Activated CD8-positive, alpha-beta memory T cell treated with anti-CD3 and anti-CD28 coated beads for 4 hours (primary cell): ENCODE measurements around the gene CMTM7.
"Not testable (repeated sequence)": the region's sequence is repeated elsewhere in the genome, so short reads cannot be mapped to it uniquely, and the experiment has no call there.

Source experiments
- DNase-seq, 2 donors: peaks; one replicate each; pipeline ENCODE4 v3.0.0-alpha.2; 2020; ENCODE audit warnings: low read depth in 2 of 2

Gene CMTM7

GRCh38 chr3:32436816-32437189 is 45.1 kb downstream of the CMTM7 start:
- DNase-seq = no peak

- DNase-seq = no peak
Measured at GRCh38 chr3:32437896-32438295, 46.2 kb downstream of the CMTM7 start.

GRCh38 chr3:32438596-32439344 is 47.1 kb downstream of the CMTM7 start:
- no peak for DNase-seq

GRCh38 chr3:32439421-32439820 is 47.8 kb downstream of the CMTM7 start:
- not testable (repeated sequence) for DNase-seq

DNA sequence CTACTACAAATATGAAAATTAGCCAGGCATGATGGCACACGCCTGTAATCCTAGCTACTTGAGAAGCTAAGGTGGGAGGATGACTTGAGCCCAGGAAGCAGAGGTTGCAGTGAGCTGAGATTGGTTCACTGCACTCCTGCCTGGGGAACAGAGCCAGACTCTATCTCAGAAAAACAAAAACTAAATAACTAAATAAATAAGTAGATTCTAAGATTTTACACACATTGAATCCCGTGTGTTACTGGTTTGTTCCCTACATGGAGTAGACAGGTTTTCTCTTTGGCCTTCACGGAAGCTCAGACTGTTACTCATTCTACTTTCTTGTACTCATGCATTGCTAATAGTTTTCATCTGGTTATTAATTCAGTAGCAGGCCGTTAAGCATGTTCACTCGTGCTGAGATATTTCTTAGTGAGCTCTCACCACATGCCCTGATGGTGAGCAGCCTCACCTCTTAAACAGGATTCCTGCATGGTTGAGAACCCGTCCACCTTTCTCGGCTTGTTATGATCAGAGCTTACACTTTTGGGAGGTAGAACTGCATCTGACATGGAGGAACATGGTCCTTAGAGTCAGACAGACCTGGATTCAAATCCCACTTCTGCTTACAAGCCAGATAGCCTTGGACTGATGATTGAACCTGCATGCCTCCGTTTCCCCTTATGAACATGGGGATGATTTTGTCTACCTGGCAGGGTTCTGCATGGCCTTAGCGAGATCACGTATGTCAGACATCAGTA is 49.1 kb downstream of the CMTM7 start:
- DNase-seq = no peak

- no peak for DNase-seq
Measured at GRCh38 chr3:32442766-32443165, 51.1 kb downstream of the CMTM7 start.

- DNase-seq = no peak
Measured at GRCh38 chr3:32443478-32443877, 51.8 kb downstream of the CMTM7 start.

- no peak for DNase-seq
Measured at GRCh38 chr3:32447865-32448400, 56.3 kb downstream of the CMTM7 start.

GRCh38 chr3:32448686-32449474 is 57.2 kb downstream of the CMTM7 start:
- DNase-seq = no peak

DNA sequence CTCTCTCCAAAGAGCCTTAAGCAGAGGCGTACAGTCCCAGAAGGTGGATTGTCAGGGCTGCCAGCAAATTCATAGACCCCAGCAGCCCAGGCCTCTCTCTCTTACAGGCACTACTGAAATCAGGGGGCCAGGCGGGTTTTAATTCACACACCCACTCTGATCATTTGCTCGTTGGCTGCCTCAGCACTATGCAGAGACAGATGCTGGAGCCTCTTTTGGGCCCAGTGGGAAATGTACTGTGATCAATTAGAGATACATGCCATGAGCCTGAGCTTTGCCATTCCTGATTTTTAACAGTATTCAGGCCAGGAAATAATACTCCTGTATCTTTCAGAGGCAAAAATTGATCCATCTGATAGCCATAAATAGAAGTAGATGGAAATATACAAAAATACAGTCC is 58.0 kb downstream of the CMTM7 start:
- no peak for DNase-seq

GRCh38 chr3:32450426-32450825 is 58.8 kb downstream of the CMTM7 start:
- no peak for DNase-seq

- no peak for DNase-seq
Measured at GRCh38 chr3:32450992-32451659, 59.5 kb downstream of the CMTM7 start.

GRCh38 chr3:32452009-32452408 is 60.4 kb downstream of the CMTM7 start:
- DNase-seq = no peak

DNA sequence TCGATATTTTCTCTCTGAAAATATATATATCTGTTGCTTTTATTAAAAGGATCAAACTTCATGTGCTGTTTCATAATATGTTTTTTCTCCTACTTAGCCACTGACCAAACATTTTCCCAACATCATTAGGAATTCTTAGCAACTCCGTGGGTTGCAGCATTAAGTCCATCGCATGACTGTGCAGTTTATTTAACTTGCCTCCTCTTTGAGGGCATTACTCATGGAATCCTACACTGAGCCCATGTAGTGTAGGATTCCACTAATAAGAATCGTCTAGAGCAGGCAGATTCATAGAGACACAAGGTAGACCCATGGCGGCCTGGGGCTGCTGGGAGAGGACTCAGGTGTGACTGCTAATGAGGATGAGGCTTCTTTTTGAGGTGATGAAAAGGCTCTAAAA is 61.7 kb downstream of the CMTM7 start:
- DNase-seq = no peak

GRCh38 chr3:32454111-32454510 is 62.5 kb downstream of the CMTM7 start:
- no peak for DNase-seq

- DNase-seq = no peak
Measured at GRCh38 chr3:32454731-32455608, 63.3 kb downstream of the CMTM7 start.

DNA sequence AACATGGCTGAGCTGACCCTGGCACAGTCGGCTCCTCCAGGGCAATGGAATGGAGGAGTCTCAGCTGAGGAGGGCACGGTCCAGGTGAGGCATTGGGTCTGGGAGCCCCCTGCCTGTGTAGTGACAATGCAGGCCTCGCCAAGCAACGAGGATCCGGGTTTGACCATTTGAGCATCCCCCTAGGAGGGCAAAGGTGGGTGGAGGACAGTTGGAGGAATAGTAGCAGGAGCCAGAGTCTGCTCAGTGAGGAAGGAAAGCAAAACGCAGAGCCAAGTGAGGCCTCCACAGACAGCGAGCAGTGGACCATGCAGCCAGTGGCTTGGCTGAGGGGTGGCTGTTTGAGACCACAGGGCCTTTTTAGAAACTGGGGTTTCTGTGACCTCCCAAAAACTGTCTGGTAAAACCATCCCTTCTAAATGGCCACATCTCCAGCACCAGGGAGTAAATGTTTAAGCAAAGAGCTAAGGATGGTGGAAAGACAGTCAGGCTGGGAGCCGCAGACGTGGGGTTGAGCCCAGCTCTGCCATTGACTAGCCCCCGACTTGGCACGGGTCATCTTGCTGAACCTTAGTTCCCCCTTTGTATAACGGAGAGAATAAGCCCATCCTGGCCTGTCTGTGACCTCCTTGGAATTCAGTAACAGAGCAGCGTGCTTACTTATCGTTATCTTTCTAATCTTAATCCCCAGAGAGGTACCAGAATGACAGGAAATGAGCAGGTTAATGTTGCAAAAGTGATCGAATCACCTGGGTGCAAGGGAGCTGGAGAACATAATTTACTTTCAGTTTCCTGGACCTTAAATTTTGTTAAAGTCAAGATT is 64.2 kb downstream of the CMTM7 start:
- DNase-seq = no peak

- DNase-seq = no peak
Measured at GRCh38 chr3:32456429-32457130, 64.9 kb downstream of the CMTM7 start.

DNA sequence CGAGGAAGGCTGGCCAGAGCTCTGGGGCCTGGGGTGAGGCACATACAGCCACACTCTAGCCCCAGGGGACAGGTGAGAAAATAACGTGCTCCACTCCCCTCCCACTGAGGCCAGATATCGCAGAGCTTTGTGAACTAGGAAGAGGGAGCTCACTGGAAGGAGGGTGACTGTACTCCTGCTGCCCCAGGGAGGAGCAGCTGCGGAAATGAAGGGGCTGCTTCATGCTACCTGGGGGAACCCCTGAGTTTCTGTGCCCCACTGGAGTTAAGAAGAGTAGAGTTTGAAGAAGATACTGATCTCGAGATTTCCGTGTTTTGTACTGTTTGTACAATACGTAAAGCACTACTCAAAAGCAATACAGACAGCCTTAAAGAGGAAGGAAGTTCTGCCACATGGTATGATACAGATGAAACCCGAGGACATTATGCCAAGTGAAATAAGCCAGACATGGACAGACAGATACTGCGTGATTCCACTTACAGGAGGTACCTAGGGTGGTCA is 66.4 kb downstream of the CMTM7 start:
- DNase-seq = peak in 1 of 2 donors; percentile 38
